ENCODE results near the gene LRP2. TPM values are rescaled to one million over a fixed set of nuclear protein-coding genes. Genes with fewer than 3 reads are reported as not detected.

LRP2 gene
- total and polyA plus RNA-seq, 2 of the 8 experiments (the other 6 are each of a cell fraction or from before 2014, with no cell fraction given): 2.0 to 2.9 TPM

GRCh38 chr2:169354244-169354643 lies 8.1 kb downstream of the LRP2 start:
- Histone ChIP-seq H4K20me1 (replicated peaks in 1 of 2; ENCODE audit: control insufficient read depth in 1 of 2, insufficient read depth in 2 of 2, low read length in 2 of 2) (no peaks in the 10 kb centered on the region), H3K4me1 (replicated peaks in 1 of 4; ENCODE audit: control insufficient read depth in 3 of 4, insufficient read depth in 4 of 4, low read length in 3 of 4) (no peaks in the 10 kb centered on the region), H4K91ac (replicated peaks; ENCODE audit: insufficient read length, low read length) (no peak overlapping the region), H4K5ac (ENCODE audit: insufficient read length, low read depth, low read length) (no peak overlapping the region), H3K27ac (ENCODE audit: low read depth, low read length) (no peak overlapping the region), H2BK120ac (replicated peaks; ENCODE audit: low read depth, low read length) (no peak overlapping the region), H3K79me1 (ENCODE audit: low read depth, low read length) (no peaks in the 10 kb centered on the region), H2BK5ac (ENCODE audit: low read depth, low read length) (no peak overlapping the region), H2BK15ac (ENCODE audit: low read length) (no peak overlapping the region), H2AFZ (ENCODE audit: low read length) (no peak overlapping the region), H3K4ac (replicated peaks; ENCODE audit: insufficient read length, low read depth, low read length) (no peak overlapping the region), H2BK20ac (ENCODE audit: low read length) (no peak overlapping the region), H2BK12ac (ENCODE audit: low read depth, low read length) (no peak overlapping the region), H3K9ac (replicated peaks in 1 of 4; ENCODE audit: extremely low read depth in 1 of 4, low read depth in 3 of 4, low read length in 3 of 4) (no peak overlapping the region), H3K4me3 (ENCODE audit: extremely low read depth in 1 of 4, insufficient read depth in 2 of 4, low read depth in 3 of 4, low read length in 4 of 4) (no peak overlapping the region), H3K79me2 (ENCODE audit: control insufficient read depth in 1 of 2, insufficient read depth in 2 of 2, low read length in 2 of 2) (no peaks in the 10 kb centered on the region), H3K9me3 (ENCODE audit: insufficient read depth in 2 of 2, low read depth in 1 of 2, low read length in 1 of 2) (no peaks in the 10 kb centered on the region), H3K23ac (ENCODE audit: insufficient read length) (no peak overlapping the region), H3K36me3 (ENCODE audit: control insufficient read depth in 2 of 4, insufficient read depth in 4 of 4, low read length in 3 of 4) (no peaks in the 10 kb centered on the region), H2AK5ac (ENCODE audit: low read depth, low read length) (no peak overlapping the region), H3K4me2 (ENCODE audit: insufficient read depth in 1 of 2, low read depth in 2 of 2, low read length in 2 of 2) (no peak overlapping the region), H3K18ac (ENCODE audit: extremely low read depth, low read length) (no peak overlapping the region), H4K8ac (ENCODE audit: extremely low read depth, insufficient read depth, low read length) (no peak overlapping the region), H3K27me3 (replicated peaks in 1 of 4; ENCODE audit: control insufficient read depth in 3 of 4, extremely low read depth in 1 of 4, insufficient read depth in 3 of 4, low read length in 3 of 4) (no peaks in the 10 kb centered on the region; a peak in 1 of 7 replicates), H3K23me2 (ENCODE audit: low read depth, low read length) (no peaks in the 10 kb centered on the region), H3K56ac (replicated peaks; ENCODE audit: insufficient read length, low read depth, low read length) (no peak overlapping the region), H3K14ac (ENCODE audit: insufficient read length) (no peak overlapping the region)
- DNase-seq (ENCODE audit: low read depth in 1 of 2, low spot score in 2 of 2) (no peak), FAIRE-seq (no peak)
- 86% methylated on average over 2 of the region's 2 CpGs; no CpG with 5 or more reads in 1 of the 2 experiments for WGBS, 2 experiments (ENCODE audit: extremely low coverage in 1 of 2, insufficient coverage in 1 of 2, insufficient read length in 1 of 2, insufficient replicate concordance in 2 of 2, low coverage in 1 of 2, low lambda C conversion rate in 2 of 2, missing lambda C conversion rate in 1 of 2)
- ChIA-PET CTCF (ENCODE audit: partially characterized antibody) (interaction anchor here (0.8 to 1.3 kb wide), 2 partner anchors 43 to 213 kb away, joined by 5 to 6 read pairs; no protein-coding TSS in a partner anchor), POLR2A (ENCODE audit: partially characterized antibody) (no interaction called here)
- no peak for TF ChIP-seq RXRA (IDR thresholded peaks at IDR 0.05; ENCODE audit: insufficient read depth, low read depth, low read length)
- TF ChIP-seq NANOG (IDR thresholded peaks at IDR 0.05; ENCODE audit: insufficient read depth, low read depth, low read length, poor library complexity, severe bottlenecking): no peak
- no peak for TF ChIP-seq USF2 (IDR thresholded peaks at IDR 0.05; ENCODE audit: low read length)
- no peak for TF ChIP-seq CREB1 (IDR thresholded peaks at IDR 0.05)

Data from H1 (cell line).